GM12874 (cell line): ENCODE results near the gene FAH.

Source experiments
- TF ChIP-seq, protein P1 (sequence below): IDR thresholded peaks from 2 replicates; pipeline ENCODE4 v1.5.1; 2011; ENCODE audit warnings: low read depth, mild to moderate bottlenecking, control low read depth, low read length, moderate library complexity; ENCODE audit not compliant: insufficient read depth

FAH gene

DNA sequence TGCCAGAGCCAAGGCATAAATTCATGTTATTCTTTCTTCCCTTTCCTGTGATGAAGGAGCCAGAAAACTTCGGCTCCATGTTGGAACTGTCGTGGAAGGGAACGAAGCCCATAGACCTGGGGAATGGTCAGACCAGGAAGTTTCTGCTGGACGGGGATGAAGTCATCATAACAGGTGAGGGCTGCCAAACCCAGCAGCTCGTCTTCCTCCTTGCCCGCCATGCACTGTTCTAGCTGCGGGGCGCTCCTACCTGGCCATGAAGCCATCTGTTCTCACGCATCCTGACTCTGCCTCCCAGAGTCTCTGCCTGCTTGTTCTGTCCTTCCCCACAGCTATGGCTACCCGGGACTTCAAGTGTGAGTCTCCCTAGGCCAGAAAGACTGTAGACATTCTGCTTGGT, 28.2 kb downstream of the FAH start:
- TF ChIP-seq, protein P1, sequence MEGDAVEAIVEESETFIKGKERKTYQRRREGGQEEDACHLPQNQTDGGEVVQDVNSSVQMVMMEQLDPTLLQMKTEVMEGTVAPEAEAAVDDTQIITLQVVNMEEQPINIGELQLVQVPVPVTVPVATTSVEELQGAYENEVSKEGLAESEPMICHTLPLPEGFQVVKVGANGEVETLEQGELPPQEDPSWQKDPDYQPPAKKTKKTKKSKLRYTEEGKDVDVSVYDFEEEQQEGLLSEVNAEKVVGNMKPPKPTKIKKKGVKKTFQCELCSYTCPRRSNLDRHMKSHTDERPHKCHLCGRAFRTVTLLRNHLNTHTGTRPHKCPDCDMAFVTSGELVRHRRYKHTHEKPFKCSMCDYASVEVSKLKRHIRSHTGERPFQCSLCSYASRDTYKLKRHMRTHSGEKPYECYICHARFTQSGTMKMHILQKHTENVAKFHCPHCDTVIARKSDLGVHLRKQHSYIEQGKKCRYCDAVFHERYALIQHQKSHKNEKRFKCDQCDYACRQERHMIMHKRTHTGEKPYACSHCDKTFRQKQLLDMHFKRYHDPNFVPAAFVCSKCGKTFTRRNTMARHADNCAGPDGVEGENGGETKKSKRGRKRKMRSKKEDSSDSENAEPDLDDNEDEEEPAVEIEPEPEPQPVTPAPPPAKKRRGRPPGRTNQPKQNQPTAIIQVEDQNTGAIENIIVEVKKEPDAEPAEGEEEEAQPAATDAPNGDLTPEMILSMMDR = no peak

DNA sequence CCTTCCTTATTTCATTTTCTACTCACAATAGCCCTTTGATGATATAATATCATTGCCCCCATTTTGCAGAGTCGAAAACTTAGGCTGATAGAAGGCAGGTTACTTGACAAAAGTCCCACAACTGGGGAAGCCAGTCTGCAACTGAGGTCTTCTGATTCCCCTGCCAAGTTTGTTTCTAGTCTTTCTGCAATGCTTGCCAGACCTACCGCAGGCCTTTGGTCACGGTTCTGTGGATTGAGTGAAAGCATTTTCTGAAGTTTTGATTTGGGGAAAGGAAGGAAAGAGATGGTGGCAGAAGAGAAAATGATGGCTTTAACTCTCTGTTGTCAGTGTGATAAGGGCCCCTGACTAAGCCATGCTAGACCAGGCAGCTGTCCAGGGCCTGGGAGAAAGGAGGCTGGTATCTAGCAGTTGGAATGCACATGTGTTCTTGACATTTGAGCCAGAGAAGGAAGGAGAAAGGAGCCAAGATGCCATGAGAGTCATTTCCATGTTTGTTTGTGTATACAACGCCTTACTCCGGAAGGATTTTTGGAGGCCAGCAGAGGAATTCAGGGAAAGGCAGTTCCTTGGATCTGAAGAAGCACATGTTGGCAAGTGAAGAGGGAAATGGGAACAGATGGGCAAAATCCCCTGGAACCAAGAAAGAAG, 29.9 kb downstream of the FAH start:
- TF ChIP-seq, protein P1 = no peak

DNA sequence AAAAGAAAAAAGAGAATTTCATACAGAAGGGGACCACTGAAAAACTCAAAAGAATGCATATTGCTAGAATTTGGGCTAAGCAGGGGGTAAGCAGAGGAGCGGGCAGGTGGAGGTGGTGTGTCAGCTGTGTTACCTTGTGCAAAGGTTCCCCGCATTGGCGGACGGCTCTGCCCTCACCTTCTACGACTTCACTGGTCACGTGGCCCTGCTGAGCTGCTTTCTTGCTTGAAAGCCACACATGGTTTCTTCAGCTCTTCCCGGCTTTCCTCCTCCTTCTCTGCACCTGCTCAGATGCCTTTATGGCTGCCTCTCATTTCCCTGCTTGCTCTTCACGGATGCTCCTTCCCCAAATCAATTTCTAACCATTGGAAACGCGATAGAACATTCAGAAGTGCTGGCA, 30.5 kb downstream of the FAH start:
- TF ChIP-seq, protein P1 = no peak

DNA sequence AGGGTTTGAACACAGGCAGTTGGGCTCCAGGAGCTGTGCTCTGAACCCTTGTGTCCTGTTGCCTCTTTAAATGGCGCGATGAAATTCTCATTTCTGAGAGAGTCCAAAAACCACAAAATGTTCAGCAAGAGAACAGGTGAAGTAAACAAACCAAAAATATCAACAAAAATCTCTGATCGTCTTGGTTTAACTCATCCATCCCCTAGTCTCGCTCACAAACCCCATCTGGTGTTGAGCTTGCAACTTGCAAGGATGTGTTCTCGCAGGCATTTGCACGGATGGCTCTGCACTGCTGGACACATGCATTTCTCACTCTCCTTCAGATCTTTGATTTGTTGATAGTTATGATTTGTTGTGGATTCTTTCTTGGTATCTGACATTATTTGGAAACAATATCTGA, 31.1 kb downstream of the FAH start:
- TF ChIP-seq, protein P1 = no peak

DNA sequence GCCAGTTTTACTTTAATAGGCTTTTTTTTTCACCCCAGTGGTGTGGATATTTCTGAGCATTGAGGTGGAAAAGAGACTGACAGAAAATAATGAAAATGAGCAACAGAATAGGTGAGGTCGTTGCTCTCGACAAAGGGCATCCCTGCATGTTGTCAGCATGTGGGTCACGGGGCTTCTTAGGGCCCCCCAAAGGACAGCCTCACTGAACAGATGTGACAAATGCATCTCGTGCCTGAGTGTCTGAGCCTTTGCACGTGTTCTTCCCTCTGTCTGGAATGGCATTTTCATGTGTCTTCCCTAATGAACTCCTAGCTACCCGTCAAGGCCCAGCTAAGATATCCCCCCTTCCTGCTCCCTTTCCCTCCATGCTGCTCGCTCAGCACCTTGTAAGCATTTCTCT, 31.8 kb downstream of the FAH start:
- TF ChIP-seq, protein P1 = no peak

DNA sequence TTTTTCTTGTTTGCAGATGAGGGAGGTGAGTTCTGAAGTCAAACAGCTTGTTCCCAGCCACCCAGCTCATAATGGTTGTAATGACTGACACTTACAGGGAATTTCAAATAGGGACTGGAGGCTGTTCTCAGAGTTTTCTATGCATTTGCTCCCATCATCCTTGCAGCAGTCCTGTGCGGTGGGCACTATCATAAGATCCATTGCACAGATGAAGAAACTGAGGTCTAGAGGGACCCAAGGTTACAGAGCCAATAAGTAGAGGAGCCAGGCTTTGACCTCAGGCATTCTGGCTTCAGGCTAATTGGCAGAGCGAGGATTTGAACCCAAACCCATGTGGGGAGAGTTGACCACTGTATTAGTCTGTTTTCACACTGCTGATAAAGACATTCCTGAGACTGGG, 32.4 kb downstream of the FAH start:
- TF ChIP-seq, protein P1 = no peak

DNA sequence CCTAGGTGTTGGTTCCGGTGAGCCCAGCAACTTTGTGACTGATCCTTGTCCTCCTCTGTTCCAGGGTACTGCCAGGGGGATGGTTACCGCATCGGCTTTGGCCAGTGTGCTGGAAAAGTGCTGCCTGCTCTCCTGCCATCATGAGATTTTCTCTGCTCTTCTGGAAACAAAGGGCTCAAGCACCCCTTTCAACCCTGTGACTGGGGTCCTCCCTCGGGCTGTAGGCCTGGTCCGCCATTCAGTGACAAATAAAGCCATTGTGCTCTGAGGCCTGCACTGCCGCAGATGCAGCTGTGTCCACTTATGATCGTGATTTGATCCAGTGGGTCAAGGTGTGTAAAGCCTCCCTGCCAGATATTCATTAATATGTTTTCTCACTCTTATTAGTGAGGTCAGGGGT, 33.3 kb downstream of the FAH start:
- TF ChIP-seq, protein P1 = no peak
